ENCODE results near the gene SEZ6L2. TPM values are rescaled to one million over a fixed set of nuclear protein-coding genes. Genes with fewer than 3 reads are reported as not detected.

The SEZ6L2 gene
- total and polyA plus RNA-seq, 2 of the 8 experiments (the other 6 are each of a cell fraction or from before 2014, with no cell fraction given), result 43.5 to 47.7 TPM

DNA sequence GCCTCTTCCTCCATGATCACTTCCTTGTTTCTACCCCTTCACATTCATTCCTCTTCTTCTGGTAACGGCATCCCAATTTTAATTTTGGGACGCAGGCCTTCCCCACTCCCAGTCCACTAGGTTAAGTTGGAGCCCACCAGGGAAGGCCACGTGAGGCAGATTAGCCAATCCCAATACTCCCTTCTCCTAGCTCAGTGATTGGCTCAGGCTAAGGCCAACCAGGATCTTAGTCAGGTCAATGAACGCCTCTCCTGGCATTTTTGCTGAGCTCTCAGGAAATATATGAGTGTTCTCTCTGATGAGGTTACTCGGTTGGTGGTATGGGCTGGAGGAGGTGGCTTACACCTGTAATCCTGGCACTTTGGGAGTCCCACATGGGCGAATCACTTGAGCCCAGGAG lies 15.4 kb downstream of the SEZ6L2 start:
- TF ChIP-seq, protein P1, sequence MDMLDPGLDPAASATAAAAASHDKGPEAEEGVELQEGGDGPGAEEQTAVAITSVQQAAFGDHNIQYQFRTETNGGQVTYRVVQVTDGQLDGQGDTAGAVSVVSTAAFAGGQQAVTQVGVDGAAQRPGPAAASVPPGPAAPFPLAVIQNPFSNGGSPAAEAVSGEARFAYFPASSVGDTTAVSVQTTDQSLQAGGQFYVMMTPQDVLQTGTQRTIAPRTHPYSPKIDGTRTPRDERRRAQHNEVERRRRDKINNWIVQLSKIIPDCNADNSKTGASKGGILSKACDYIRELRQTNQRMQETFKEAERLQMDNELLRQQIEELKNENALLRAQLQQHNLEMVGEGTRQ (IDR thresholded peaks at IDR 0.05; ENCODE audit: low read length), result peak; percentile 24; the same call in 1 of the 2 replicates
- TF ChIP-seq, protein P2, sequence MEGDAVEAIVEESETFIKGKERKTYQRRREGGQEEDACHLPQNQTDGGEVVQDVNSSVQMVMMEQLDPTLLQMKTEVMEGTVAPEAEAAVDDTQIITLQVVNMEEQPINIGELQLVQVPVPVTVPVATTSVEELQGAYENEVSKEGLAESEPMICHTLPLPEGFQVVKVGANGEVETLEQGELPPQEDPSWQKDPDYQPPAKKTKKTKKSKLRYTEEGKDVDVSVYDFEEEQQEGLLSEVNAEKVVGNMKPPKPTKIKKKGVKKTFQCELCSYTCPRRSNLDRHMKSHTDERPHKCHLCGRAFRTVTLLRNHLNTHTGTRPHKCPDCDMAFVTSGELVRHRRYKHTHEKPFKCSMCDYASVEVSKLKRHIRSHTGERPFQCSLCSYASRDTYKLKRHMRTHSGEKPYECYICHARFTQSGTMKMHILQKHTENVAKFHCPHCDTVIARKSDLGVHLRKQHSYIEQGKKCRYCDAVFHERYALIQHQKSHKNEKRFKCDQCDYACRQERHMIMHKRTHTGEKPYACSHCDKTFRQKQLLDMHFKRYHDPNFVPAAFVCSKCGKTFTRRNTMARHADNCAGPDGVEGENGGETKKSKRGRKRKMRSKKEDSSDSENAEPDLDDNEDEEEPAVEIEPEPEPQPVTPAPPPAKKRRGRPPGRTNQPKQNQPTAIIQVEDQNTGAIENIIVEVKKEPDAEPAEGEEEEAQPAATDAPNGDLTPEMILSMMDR (IDR thresholded peaks at IDR 0.05; ENCODE audit: control extremely low read depth in 1 of 3, insufficient read depth in 1 of 3, low read depth in 1 of 3, low read length in 3 of 3), result no peak
- Histone ChIP-seq H4K5ac (ENCODE audit: insufficient read length, low read depth, low read length) (no peak overlapping the region), H2AK5ac (ENCODE audit: low read depth, low read length) (no peak overlapping the region), H4K20me1 (replicated peaks in 1 of 2; ENCODE audit: control insufficient read depth in 1 of 2, insufficient read depth in 2 of 2, low read length in 2 of 2) (peaks cover 0 to 1% of the 10 kb centered on the region in 2 experiments), H4K8ac (ENCODE audit: extremely low read depth, insufficient read depth, low read length) (no peak overlapping the region), H3K79me1 (ENCODE audit: low read depth, low read length) (no peaks in the 10 kb centered on the region), H2BK20ac (ENCODE audit: low read length) (no peak overlapping the region), H3K4me2 (ENCODE audit: insufficient read depth in 1 of 2, low read depth in 2 of 2, low read length in 2 of 2) (no peak overlapping the region), H2BK5ac (ENCODE audit: low read depth, low read length) (no peak overlapping the region), H3K79me2 (ENCODE audit: control insufficient read depth in 1 of 2, insufficient read depth in 2 of 2, low read length in 2 of 2) (no peaks in the 10 kb centered on the region), H3K4ac (replicated peaks; ENCODE audit: insufficient read length, low read depth, low read length) (no peak overlapping the region), H3K18ac (ENCODE audit: extremely low read depth, low read length) (no peak overlapping the region), H3K23me2 (ENCODE audit: low read depth, low read length) (no peaks in the 10 kb centered on the region), H3K23ac (ENCODE audit: insufficient read length) (no peak overlapping the region), H3K4me3 (ENCODE audit: extremely low read depth in 1 of 4, insufficient read depth in 2 of 4, low read depth in 3 of 4, low read length in 4 of 4) (no peak overlapping the region), H4K91ac (replicated peaks; ENCODE audit: insufficient read length, low read length) (no peak overlapping the region), H2BK15ac (ENCODE audit: low read length) (no peak overlapping the region), H3K36me3 (ENCODE audit: control insufficient read depth in 2 of 4, insufficient read depth in 4 of 4, low read length in 3 of 4) (peaks cover 0 to 9% (median 6%) of the 10 kb centered on the region in 4 experiments; a peak in 7 of 8 replicates), H3K27ac (ENCODE audit: low read depth, low read length) (no peak overlapping the region), H3K9me3 (ENCODE audit: insufficient read depth in 2 of 2, low read depth in 1 of 2, low read length in 1 of 2) (no peaks in the 10 kb centered on the region), H2BK12ac (ENCODE audit: low read depth, low read length) (no peak overlapping the region), H3K4me1 (replicated peaks in 1 of 4; ENCODE audit: control insufficient read depth in 3 of 4, insufficient read depth in 4 of 4, low read length in 3 of 4) (no peaks in the 10 kb centered on the region), H2AFZ (ENCODE audit: low read length) (no peak overlapping the region), H3K27me3 (replicated peaks in 1 of 4; ENCODE audit: control insufficient read depth in 3 of 4, extremely low read depth in 1 of 4, insufficient read depth in 3 of 4, low read length in 3 of 4) (no peaks in the 10 kb centered on the region), H3K56ac (replicated peaks; ENCODE audit: insufficient read length, low read depth, low read length) (no peak overlapping the region), H2BK120ac (replicated peaks; ENCODE audit: low read depth, low read length) (no peak overlapping the region), H3K9ac (replicated peaks in 1 of 4; ENCODE audit: extremely low read depth in 1 of 4, low read depth in 3 of 4, low read length in 3 of 4) (no peak overlapping the region), H3K14ac (ENCODE audit: insufficient read length) (no peak overlapping the region)
- CTCF ChIA-PET (ENCODE audit: partially characterized antibody), result interaction anchor here (0.6 to 1.6 kb wide), 2 partner anchors 148 to 207 kb away, joined by 4 to 7 read pairs; no protein-coding TSS in a partner anchor
- WGBS, 2 experiments (ENCODE audit: extremely low coverage in 1 of 2, insufficient coverage in 1 of 2, insufficient read length in 1 of 2, insufficient replicate concordance in 2 of 2, low coverage in 1 of 2, low lambda C conversion rate in 2 of 2, missing lambda C conversion rate in 1 of 2), result 91% methylated on average over 6 of the region's 6 CpGs; no CpG with 5 or more reads in 1 of the 2 experiments
- DNase-seq (ENCODE audit: low read depth in 1 of 2, low spot score in 2 of 2) (no peak), FAIRE-seq (no peak)
- POLR2A ChIA-PET (ENCODE audit: partially characterized antibody), result no interaction called here
